SK-N-SH (cell line): ENCODE data around the gene MARCHF3. TPM values are rescaled to one million over a fixed set of nuclear protein-coding genes. Genes with fewer than 3 reads are reported as not detected.

Experiments
- CTCF ChIA-PET: fragments of 300-600, 350-600 bp; formaldehyde crosslinking; extraction: SDS; loops from one replicate; lab custom pipeline; 2021; lab: Yijun Ruan, JAX
- POLR2A ChIA-PET: fragments of 350-600 bp; sonication (Branson Sonifier 250); formaldehyde crosslinking; extraction: SDS; loops from one replicate; lab custom pipeline; 2020; ENCODE audit warnings: antibody characterized with exemption, inconsistent platforms; lab: Yijun Ruan, JAX
- DNase-seq: peaks from one replicate; pipeline ENCODE4 v3.0.0; 2012
- H2AFZ ChIP-seq: fragments of 200-600 bp; sonication (generic); 2 replicates; pipeline ENCODE4 v1.8.1; 2016; ENCODE audit warnings: antibody characterized with exemption, mild to moderate bottlenecking, low read depth
- H3F3A ChIP-seq: fragments of 200-600 bp; sonication (generic); replicated peaks from 2 replicates; pipeline ENCODE3; 2016; ENCODE audit warnings: antibody characterized with exemption, mild to moderate bottlenecking; ENCODE audit not compliant: insufficient read depth
- H3K27ac ChIP-seq, 2 experiments: fragments of 200-500 bp in 1 of 2; fragments of 200-600 bp in 1 of 2; sonication (Bioruptor generic) in 1 of 2; sonication (generic), shearing (Covaris generic) in 1 of 2; 2 replicates each; pipeline versions ENCODE4 v1.5.1 to v1.6.1; 2014 to 2016; ENCODE audit warnings: low read depth in 2 of 2, inconsistent platforms in 1 of 2, low read length in 1 of 2, mild to moderate bottlenecking in 1 of 2, mixed read lengths in 1 of 2
- H3K27me3 ChIP-seq: fragments of 200-600 bp; sonication (generic), shearing (Covaris generic); 2 replicates; pipeline ENCODE4 v1.6.1; 2016; ENCODE audit warnings: mixed run types; ENCODE audit not compliant: insufficient read depth
- H3K36me3 ChIP-seq, 2 experiments: fragments of 200-500 bp in 1 of 2; fragments of 200-600 bp in 1 of 2; sonication (Bioruptor generic) in 1 of 2; sonication (generic) in 1 of 2; replicated peaks in 1 of 2; 2 replicates each; pipeline versions ENCODE3 to v1.5.1; 2014 to 2016; ENCODE audit warnings: low read length in 1 of 2, mild to moderate bottlenecking in 1 of 2; ENCODE audit not compliant: insufficient read depth in 2 of 2, control insufficient read depth in 1 of 2
- H3K4me1 ChIP-seq, 2 experiments: fragments of 200-500 bp in 1 of 2; fragments of 200-600 bp in 1 of 2; sonication (Bioruptor generic) in 1 of 2; sonication (generic), shearing (Covaris generic) in 1 of 2; 2 replicates each; pipeline versions ENCODE4 v1.5.1 to v1.6.1; 2014 to 2016; ENCODE audit warnings: low read depth in 1 of 2, low read length in 1 of 2, mixed run types in 1 of 2; ENCODE audit not compliant: insufficient read depth in 2 of 2, control insufficient read depth in 1 of 2
- H3K4me2 ChIP-seq: fragments of 200-600 bp; sonication (generic), shearing (Covaris generic); 2 replicates; pipeline ENCODE4 v1.6.1; 2017; ENCODE audit warnings: mixed run types
- H3K4me3 ChIP-seq, 2 experiments: fragments of 200-500 bp in 1 of 2; fragments of 200-600 bp in 1 of 2; sonication (Bioruptor generic) in 1 of 2; sonication (generic), shearing (Covaris generic) in 1 of 2; 2 replicates each; pipeline versions ENCODE4 v1.5.1 to v1.8.1; 2014 to 2016; ENCODE audit warnings: low read depth in 2 of 2, inconsistent platforms in 1 of 2, low read length in 1 of 2, mild to moderate bottlenecking in 1 of 2, mixed read lengths in 1 of 2, moderate library complexity in 1 of 2
- H3K79me2 ChIP-seq: fragments of 200-600 bp; sonication (generic); 2 replicates; pipeline ENCODE4 v1.8.1; 2017; ENCODE audit warnings: mild to moderate bottlenecking; ENCODE audit not compliant: insufficient read depth
- H3K9ac ChIP-seq: fragments of 200-600 bp; sonication (generic); 2 replicates; pipeline ENCODE4 v1.6.1; 2017; ENCODE audit warnings: mixed run types
- H3K9me2 ChIP-seq: fragments of 200-600 bp; sonication (generic); 2 replicates; pipeline ENCODE4 v1.6.1; 2017; ENCODE audit warnings: mixed run types
- H3K9me3 ChIP-seq: fragments of 200-600 bp; sonication (generic); 2 replicates; pipeline ENCODE4 v1.6.1; 2017; ENCODE audit warnings: mixed run types, mild to moderate bottlenecking, moderate library complexity
- H4K20me1 ChIP-seq: fragments of 200-600 bp; sonication (generic); 2 replicates; pipeline ENCODE4 v1.6.1; 2017; ENCODE audit warnings: mild to moderate bottlenecking, mixed run types; ENCODE audit not compliant: insufficient read depth
- CHD2 ChIP-seq: fragments of 150-350 bp; IDR thresholded peaks from 2 replicates; pipeline ENCODE4 v1.6.1; 2018; ENCODE audit warnings: low read length; ENCODE audit not compliant: partially characterized antibody
- ELF1 ChIP-seq: IDR thresholded peaks from 2 replicates; pipeline ENCODE4 v1.4.0; 2012
- FOXJ3 ChIP-seq: sonication (generic); formaldehyde crosslinking; IDR thresholded peaks from 2 replicates; pipeline ENCODE4 v1.5.1; 2020; ENCODE audit warnings: mild to moderate bottlenecking, missing genetic modification reagents
- GATA2 ChIP-seq: sonication (generic); formaldehyde crosslinking; IDR thresholded peaks from 2 replicates; pipeline ENCODE4 v1.5.0; 2020; ENCODE audit warnings: mild to moderate bottlenecking, missing genetic modification reagents
- IRF3 ChIP-seq: fragments of 150-350 bp; IDR thresholded peaks from 2 replicates; pipeline ENCODE4 v1.6.1; 2016; ENCODE audit warnings: mild to moderate bottlenecking, low read depth, low read length
- JUND ChIP-seq: IDR thresholded peaks from 2 replicates; pipeline ENCODE4 v1.4.0; 2012
- NFIC ChIP-seq: IDR thresholded peaks from 2 replicates; pipeline ENCODE4 v1.4.0; 2012; ENCODE audit warnings: borderline replicate concordance
- RAD21 ChIP-seq: IDR thresholded peaks from 2 replicates; pipeline ENCODE4 v1.6.1; 2012; ENCODE audit warnings: mild to moderate bottlenecking, low read length
- RCOR1 ChIP-seq: fragments of 150-350 bp; IDR thresholded peaks from 2 replicates; pipeline ENCODE4 v1.6.1; 2017; ENCODE audit warnings: antibody characterized with exemption, low read length
- RXRA ChIP-seq: IDR thresholded peaks from 2 replicates; pipeline ENCODE4 v1.4.0; 2012; ENCODE audit warnings: low read depth, mild to moderate bottlenecking, borderline replicate concordance
- SIN3A ChIP-seq: IDR thresholded peaks from 2 replicates; pipeline ENCODE4 v1.6.1; 2012; ENCODE audit warnings: low read depth, mild to moderate bottlenecking, low read length, moderate library complexity, borderline replicate concordance
- SMC3 ChIP-seq: IDR thresholded peaks from 2 replicates; pipeline ENCODE4 v1.6.1; 2012; ENCODE audit warnings: low read depth, low read length, improper control_type of control experiment
- TEAD4 ChIP-seq: IDR thresholded peaks from 2 replicates; pipeline ENCODE4 v1.4.0; 2012; ENCODE audit warnings: mild to moderate bottlenecking, borderline replicate concordance; ENCODE audit not compliant: insufficient read depth
- WGBS: methylation state at CpG from one replicate; pipeline ENCODE4 v1.1.6; 2017; ENCODE audit warnings: low lambda C conversion rate; 5-methylcytosine and 5-hydroxymethylcytosine counted together
- polyA plus RNA-seq, 3 experiments: library from polyadenylated mRNA; depleted of rRNA; stranded (reverse); fragments of >200 nt; gene quantifications; 2 replicates each; pipeline ENCODE4 v1.2.3, GENCODE V29; 2012

The MARCHF3 gene
- polyA plus RNA-seq, 1 of the 3 experiments (the other 2 are of a cell fraction): 21.5 TPM

GRCh38 chr5:126863402-126863801 lies 167.0 kb downstream of the MARCHF3 start:
- CTCF ChIA-PET: interaction anchor here (1.3 kb wide), 1 partner anchor 187 kb away, joined by 3 read pairs; no protein-coding TSS in a partner anchor
- H4K20me1 ChIP-seq: no peaks in the 10 kb centered on the region
- no peaks in the 10 kb centered on the region for H3K79me2 ChIP-seq
- H3K4me3 ChIP-seq: no peak overlapping the region
- H3K9me2 ChIP-seq: no peaks in the 10 kb centered on the region
- WGBS: 95% methylated on average over 4 of the region's 4 CpGs
- no peaks in the 10 kb centered on the region for H3K36me3 ChIP-seq
- POLR2A ChIA-PET: no interaction called here
- no peak overlapping the region for H2AFZ ChIP-seq
- no peaks in the 10 kb centered on the region for H3K9me3 ChIP-seq
- H3K4me2 ChIP-seq: no peak overlapping the region
- H3K27ac ChIP-seq: no peak overlapping the region
- H3F3A ChIP-seq: peaks cover 10% of the 10 kb centered on the region
- no peak overlapping the region for H3K9ac ChIP-seq
- no peak for DNase-seq
- no peak for TF ChIP-seq ELF1
- TF ChIP-seq, all 33 proteins: peak for 0
- Histone ChIP-seq H3K27me3 (no peaks in the 10 kb centered on the region), H3K4me1 (0 out of 4 replicates have a peak, but pooled peaks cover 0 to 4% of the 10 kb centered on the region in 2 experiments)

GRCh38 chr5:126858441-126858840 lies 171.9 kb downstream of the MARCHF3 start:
- H3K4me1 ChIP-seq: peaks cover 0 to 6% of the 10 kb centered on the region in 2 experiments; a peak in 1 of 4 replicates
- H3K36me3 ChIP-seq: no peaks in the 10 kb centered on the region
- H3K9ac ChIP-seq: no peak overlapping the region
- H3K79me2 ChIP-seq: no peaks in the 10 kb centered on the region
- H3K27me3 ChIP-seq: no peaks in the 10 kb centered on the region
- TF ChIP-seq JUND (no peak), SMC3 (no peak), RXRA (no peak)
- H2AFZ ChIP-seq: no peak overlapping the region
- H3K4me2 ChIP-seq: no peak overlapping the region
- H3K9me2 ChIP-seq: no peaks in the 10 kb centered on the region
- H3K4me3 ChIP-seq: no peak overlapping the region
- no peaks in the 10 kb centered on the region for H4K20me1 ChIP-seq
- ChIA-PET CTCF (no interaction called here), POLR2A (no interaction called here)
- H3K27ac ChIP-seq: no peak overlapping the region
- WGBS: 96% methylated on average over 8 of the region's 11 CpGs
- H3F3A ChIP-seq: no peaks in the 10 kb centered on the region
- DNase-seq: no peak
- no peaks in the 10 kb centered on the region for H3K9me3 ChIP-seq

GRCh38 chr5:126857472-126858410 lies 172.6 kb downstream of the MARCHF3 start:
- TF ChIP-seq RAD21 (no peak), TEAD4 (no peak), RCOR1 (no peak), SIN3A (no peak), CHD2 (no peak), RXRA (no peak), ELF1 (no peak), GATA2 (CRISPR knock-in tag) (no peak), IRF3 (no peak), FOXJ3 (no peak), NFIC (no peak)
- no peak overlapping the region for H2AFZ ChIP-seq
- no peak for DNase-seq

More at GRCh38 chr5:126857472-126858410, 172.6 kb downstream of the MARCHF3 start:
- no peaks in the 10 kb centered on the region for H4K20me1 ChIP-seq
- H3K27ac ChIP-seq: no peak overlapping the region; a peak in 1 of 4 replicates
- no peak overlapping the region for H3K4me2 ChIP-seq
- no peaks in the 10 kb centered on the region for H3K79me2 ChIP-seq
- no peaks in the 10 kb centered on the region for H3K9me3 ChIP-seq
- H3K9me2 ChIP-seq: no peaks in the 10 kb centered on the region
- H3K27me3 ChIP-seq: no peaks in the 10 kb centered on the region
- no peaks in the 10 kb centered on the region for H3F3A ChIP-seq
- no peaks in the 10 kb centered on the region for H3K36me3 ChIP-seq
- ChIA-PET CTCF (no interaction called here), POLR2A (no interaction called here)
- H3K4me1 ChIP-seq: peaks cover 0 to 6% of the 10 kb centered on the region in 2 experiments; a peak in 1 of 4 replicates
- no peak overlapping the region for H3K9ac ChIP-seq
- H3K4me3 ChIP-seq: no peak overlapping the region
- 97% methylated on average over 12 of the region's 13 CpGs for WGBS
